ENCODE results near the gene LRRFIP1. TPM values are rescaled to one million over a fixed set of nuclear protein-coding genes. Genes with fewer than 3 reads are reported as not detected.
A peak's percentile ranks its signal among the peaks of the same experiment; 100 is the strongest.

LRRFIP1 gene
- total and polyA plus RNA-seq, 2 of the 13 experiments (the other 11 are each of a cell fraction or from before 2014, with no cell fraction given): 15.9 to 40.5 TPM

DNA sequence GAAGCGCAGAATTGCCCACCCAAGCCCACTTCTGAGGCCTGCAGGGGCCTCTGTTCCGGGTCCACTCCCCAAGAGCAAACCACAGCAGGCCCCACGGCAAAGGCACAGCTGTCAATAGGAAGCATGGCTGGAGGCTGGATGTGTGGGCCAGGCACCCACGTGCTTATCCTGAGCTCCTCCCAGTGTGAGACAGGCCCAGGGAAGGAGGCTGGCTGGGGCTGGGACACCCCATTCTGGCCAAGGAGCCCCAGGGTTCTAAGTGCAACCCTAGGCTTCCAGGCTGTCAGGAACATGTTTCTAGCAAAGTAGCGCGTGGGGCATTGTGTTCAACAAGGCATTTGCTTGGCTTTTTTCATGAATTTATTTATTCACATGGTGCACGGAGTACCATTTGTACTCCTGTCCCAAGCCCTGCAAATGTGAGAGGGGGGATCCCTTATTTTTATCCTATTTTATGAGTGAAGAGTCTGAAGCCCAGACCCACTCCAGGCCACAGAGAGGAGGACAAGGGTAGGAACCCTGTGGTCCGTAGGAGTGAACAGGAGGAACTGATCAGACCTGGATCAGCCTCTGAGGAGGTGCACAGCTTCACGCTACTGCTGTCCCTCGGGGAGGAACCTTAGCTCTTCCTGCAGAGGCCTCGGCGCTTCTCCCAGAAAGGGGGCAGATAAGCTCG, 30.7 kb upstream of the LRRFIP1 start:
- BruUV-seq (replicated peaks): no TSS peak
- ChIA-PET POLR2A (interaction anchor here (0.5 to 0.7 kb wide), 2 partner anchors 34 to 73 kb away, joined by 3 read pairs; no protein-coding TSS in a partner anchor), CTCF (ENCODE audit: low intra/inter-chr PET ratio, low total read pairs) (no interaction called here)
- Histone ChIP-seq H3K27me3 (ENCODE audit: control insufficient read depth in 1 of 2, insufficient read depth in 2 of 2, low read length in 2 of 2) (no peaks in the 10 kb centered on the region), H3K4me2 (ENCODE audit: low read depth, low read length) (peak overlapping the region; percentile 43), H3K4me1 (ENCODE audit: insufficient read depth, low read length) (peaks cover 96% of the 10 kb centered on the region), H4K20me1 (ENCODE audit: insufficient read depth, low read length) (no peaks in the 10 kb centered on the region), H3K9ac (ENCODE audit: insufficient read depth, low read depth, low read length) (no peak overlapping the region), H3K4me3 (replicated peaks in 1 of 3; ENCODE audit: insufficient read depth in 1 of 3, low read depth in 2 of 3, low read length in 3 of 3) (0 out of 6 replicates have a peak overlapping the region, but pooled peaks of 1 of the 3 experiments have one; percentile 37), H3K9me3 (ENCODE audit: low read length) (no peaks in the 10 kb centered on the region), H2AFZ (ENCODE audit: low read length) (no peak overlapping the region), H3K36me3 (replicated peaks in 1 of 2; ENCODE audit: control insufficient read depth in 1 of 2, insufficient read depth in 2 of 2, low read length in 2 of 2) (no peaks in the 10 kb centered on the region), H3K27ac (ENCODE audit: extremely low read length, insufficient read depth, low read length) (no peak overlapping the region), H3K79me2 (ENCODE audit: insufficient read depth, low read length) (peaks cover 7% of the 10 kb centered on the region)
- FAIRE-seq (no peak), ATAC-seq (no peak), DNase-seq (ENCODE audit: low spot score) (no peak)
- in situ Hi-C loops (cut with HindIII; ENCODE audit: extremely low pct_ligation_motif_present, low pct_unique_long_range_greater_than_20kb): no loop called here
- intact Hi-C loops (cut with micrococcal nuclease; ENCODE audit: unreplicated experiment): no loop called here
- 82% methylated on average over 13 of the region's 13 CpGs for WGBS (ENCODE audit: low lambda C conversion rate)
- TF ChIP-seq ZBTB7B (CRISPR knock-in tag; IDR thresholded peaks at IDR 0.05): 0 out of 2 replicates have a peak, but pooled peaks have one; percentile 30
- TF ChIP-seq, protein P1, sequence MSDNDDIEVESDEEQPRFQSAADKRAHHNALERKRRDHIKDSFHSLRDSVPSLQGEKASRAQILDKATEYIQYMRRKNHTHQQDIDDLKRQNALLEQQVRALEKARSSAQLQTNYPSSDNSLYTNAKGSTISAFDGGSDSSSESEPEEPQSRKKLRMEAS (IDR thresholded peaks at IDR 0.05): peak; percentile 66; the same call in 1 of the 2 replicates
- TF ChIP-seq NCOA2 (CRISPR knock-in tag; IDR thresholded peaks at IDR 0.05): 0 out of 2 replicates have a peak, but pooled peaks have one; percentile 19
- TF ChIP-seq ZNF230 (CRISPR knock-in tag; IDR thresholded peaks at IDR 0.05): 0 out of 2 replicates have a peak, but pooled peaks have one; percentile 33
- 0 out of 2 replicates have a peak, but pooled peaks have one; percentile 36 for TF ChIP-seq ZNF772 (CRISPR knock-in tag; IDR thresholded peaks at IDR 0.05)
- TF ChIP-seq, protein P2, sequence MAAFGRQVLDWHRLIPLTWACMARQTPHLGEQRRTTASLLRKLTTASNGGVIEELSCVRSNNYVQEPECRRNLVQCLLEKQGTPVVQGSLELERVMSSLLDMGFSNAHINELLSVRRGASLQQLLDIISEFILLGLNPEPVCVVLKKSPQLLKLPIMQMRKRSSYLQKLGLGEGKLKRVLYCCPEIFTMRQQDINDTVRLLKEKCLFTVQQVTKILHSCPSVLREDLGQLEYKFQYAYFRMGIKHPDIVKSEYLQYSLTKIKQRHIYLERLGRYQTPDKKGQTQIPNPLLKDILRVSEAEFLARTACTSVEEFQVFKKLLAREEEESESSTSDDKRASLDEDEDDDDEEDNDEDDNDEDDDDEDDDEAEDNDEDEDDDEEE (CRISPR knock-in tag; IDR thresholded peaks at IDR 0.05): no peak
- TF ChIP-seq SP4 (CRISPR knock-in tag; IDR thresholded peaks at IDR 0.05): peak; percentile 8; the same call in 1 of the 2 replicates
- TF ChIP-seq MZF1 (CRISPR knock-in tag; IDR thresholded peaks at IDR 0.05; ENCODE audit: borderline replicate concordance): no peak
- TF ChIP-seq, protein P3, sequence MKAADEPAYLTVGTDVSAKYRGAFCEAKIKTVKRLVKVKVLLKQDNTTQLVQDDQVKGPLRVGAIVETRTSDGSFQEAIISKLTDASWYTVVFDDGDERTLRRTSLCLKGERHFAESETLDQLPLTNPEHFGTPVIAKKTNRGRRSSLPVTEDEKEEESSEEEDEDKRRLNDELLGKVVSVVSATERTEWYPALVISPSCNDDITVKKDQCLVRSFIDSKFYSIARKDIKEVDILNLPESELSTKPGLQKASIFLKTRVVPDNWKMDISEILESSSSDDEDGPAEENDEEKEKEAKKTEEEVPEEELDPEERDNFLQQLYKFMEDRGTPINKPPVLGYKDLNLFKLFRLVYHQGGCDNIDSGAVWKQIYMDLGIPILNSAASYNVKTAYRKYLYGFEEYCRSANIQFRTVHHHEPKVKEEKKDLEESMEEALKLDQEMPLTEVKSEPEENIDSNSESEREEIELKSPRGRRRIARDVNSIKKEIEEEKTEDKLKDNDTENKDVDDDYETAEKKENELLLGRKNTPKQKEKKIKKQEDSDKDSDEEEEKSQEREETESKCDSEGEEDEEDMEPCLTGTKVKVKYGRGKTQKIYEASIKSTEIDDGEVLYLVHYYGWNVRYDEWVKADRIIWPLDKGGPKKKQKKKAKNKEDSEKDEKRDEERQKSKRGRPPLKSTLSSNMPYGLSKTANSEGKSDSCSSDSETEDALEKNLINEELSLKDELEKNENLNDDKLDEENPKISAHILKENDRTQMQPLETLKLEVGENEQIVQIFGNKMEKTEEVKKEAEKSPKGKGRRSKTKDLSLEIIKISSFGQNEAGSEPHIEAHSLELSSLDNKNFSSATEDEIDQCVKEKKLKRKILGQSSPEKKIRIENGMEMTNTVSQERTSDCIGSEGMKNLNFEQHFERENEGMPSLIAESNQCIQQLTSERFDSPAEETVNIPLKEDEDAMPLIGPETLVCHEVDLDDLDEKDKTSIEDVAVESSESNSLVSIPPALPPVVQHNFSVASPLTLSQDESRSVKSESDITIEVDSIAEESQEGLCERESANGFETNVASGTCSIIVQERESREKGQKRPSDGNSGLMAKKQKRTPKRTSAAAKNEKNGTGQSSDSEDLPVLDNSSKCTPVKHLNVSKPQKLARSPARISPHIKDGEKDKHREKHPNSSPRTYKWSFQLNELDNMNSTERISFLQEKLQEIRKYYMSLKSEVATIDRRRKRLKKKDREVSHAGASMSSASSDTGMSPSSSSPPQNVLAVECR (CRISPR knock-in tag; IDR thresholded peaks at IDR 0.05; ENCODE audit: borderline replicate concordance): 0 out of 2 replicates have a peak, but pooled peaks have one; percentile 30
- 0 out of 2 replicates have a peak, but pooled peaks have one; percentile 36 for TF ChIP-seq TBX2 (CRISPR knock-in tag; IDR thresholded peaks at IDR 0.05; ENCODE audit: borderline replicate concordance)
- TF ChIP-seq, protein P4, sequence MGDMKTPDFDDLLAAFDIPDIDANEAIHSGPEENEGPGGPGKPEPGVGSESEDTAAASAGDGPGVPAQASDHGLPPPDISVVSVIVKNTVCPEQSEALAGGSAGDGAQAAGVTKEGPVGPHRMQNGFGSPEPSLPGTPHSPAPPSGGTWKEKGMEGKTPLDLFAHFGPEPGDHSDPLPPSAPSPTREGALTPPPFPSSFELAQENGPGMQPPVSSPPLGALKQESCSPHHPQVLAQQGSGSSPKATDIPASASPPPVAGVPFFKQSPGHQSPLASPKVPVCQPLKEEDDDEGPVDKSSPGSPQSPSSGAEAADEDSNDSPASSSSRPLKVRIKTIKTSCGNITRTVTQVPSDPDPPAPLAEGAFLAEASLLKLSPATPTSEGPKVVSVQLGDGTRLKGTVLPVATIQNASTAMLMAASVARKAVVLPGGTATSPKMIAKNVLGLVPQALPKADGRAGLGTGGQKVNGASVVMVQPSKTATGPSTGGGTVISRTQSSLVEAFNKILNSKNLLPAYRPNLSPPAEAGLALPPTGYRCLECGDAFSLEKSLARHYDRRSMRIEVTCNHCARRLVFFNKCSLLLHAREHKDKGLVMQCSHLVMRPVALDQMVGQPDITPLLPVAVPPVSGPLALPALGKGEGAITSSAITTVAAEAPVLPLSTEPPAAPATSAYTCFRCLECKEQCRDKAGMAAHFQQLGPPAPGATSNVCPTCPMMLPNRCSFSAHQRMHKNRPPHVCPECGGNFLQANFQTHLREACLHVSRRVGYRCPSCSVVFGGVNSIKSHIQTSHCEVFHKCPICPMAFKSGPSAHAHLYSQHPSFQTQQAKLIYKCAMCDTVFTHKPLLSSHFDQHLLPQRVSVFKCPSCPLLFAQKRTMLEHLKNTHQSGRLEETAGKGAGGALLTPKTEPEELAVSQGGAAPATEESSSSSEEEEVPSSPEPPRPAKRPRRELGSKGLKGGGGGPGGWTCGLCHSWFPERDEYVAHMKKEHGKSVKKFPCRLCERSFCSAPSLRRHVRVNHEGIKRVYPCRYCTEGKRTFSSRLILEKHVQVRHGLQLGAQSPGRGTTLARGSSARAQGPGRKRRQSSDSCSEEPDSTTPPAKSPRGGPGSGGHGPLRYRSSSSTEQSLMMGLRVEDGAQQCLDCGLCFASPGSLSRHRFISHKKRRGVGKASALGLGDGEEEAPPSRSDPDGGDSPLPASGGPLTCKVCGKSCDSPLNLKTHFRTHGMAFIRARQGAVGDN (CRISPR knock-in tag; IDR thresholded peaks at IDR 0.05): peak; percentile 87
- TF ChIP-seq ZNF761 (CRISPR knock-in tag; conservative IDR thresholded peaks at IDR 0.05): 0 out of 2 replicates have a peak, but pooled peaks have one; percentile 50

Measured in HepG2 (cell line).